Spinal cord (tissue), 10 donors: ENCODE data around the gene HECA. TPM values are rescaled to one million over a fixed set of nuclear protein-coding genes. Genes with fewer than 3 reads are reported as not detected.

Experiments used
- DNase-seq, 6 donors: peaks; one replicate each; pipeline versions ENCODE4 v3.0.0 to v3.0.0-alpha.2; 2013 to 2015; ENCODE audit warnings: low spot score in 6 of 6, low read depth in 4 of 6
- H3K27ac ChIP-seq: one replicate; pipeline ENCODE4 v1.5.1; 2013; ENCODE audit warnings: low read depth, low read length, control low read depth
- H3K27me3 ChIP-seq: one replicate; pipeline ENCODE4 v1.6.1; 2013; ENCODE audit warnings: low read length; ENCODE audit not compliant: control insufficient read depth, insufficient read depth
- H3K36me3 ChIP-seq: one replicate; pipeline ENCODE4 v1.6.1; 2013; ENCODE audit warnings: low read length; ENCODE audit not compliant: control insufficient read depth, insufficient read depth
- H3K4me1 ChIP-seq: one replicate; pipeline ENCODE4 v1.6.1; 2013; ENCODE audit warnings: low read length; ENCODE audit not compliant: control insufficient read depth, insufficient read depth
- H3K4me3 ChIP-seq: one replicate; pipeline ENCODE4 v1.5.1; 2013; ENCODE audit warnings: low read depth, low read length, control low read depth
- H3K9me3 ChIP-seq: one replicate; pipeline ENCODE4 v1.6.1; 2013; ENCODE audit warnings: low read length; ENCODE audit not compliant: control insufficient read depth, insufficient read depth
- WGBS: methylation state at CpG from one replicate; pipeline ENCODE4 v1.1.5; 2013; ENCODE audit warnings: missing lambda C conversion rate; ENCODE audit not compliant: insufficient coverage; 5-methylcytosine and 5-hydroxymethylcytosine counted together
- polyA plus RNA-seq, 2 donors: library from polyadenylated mRNA; unstranded; fragments of 120-200 nt; gene quantifications; one replicate each; pipeline ENCODE4 v1.2.1, GENCODE V29; 2013; ENCODE audit not compliant: insufficient read length in 2 of 2
- total RNA-seq, 2 donors: library from RNA; depleted of rRNA in 1 of 2; stranded (reverse); fragments of 120-200 nt in 1 of 2; fragments of >200 nt in 1 of 2; gene quantifications; one replicate each; pipeline versions ENCODE4 v1.2.3 to v1.2.4, GENCODE V29; 2013 to 2014
- donor health status: healthy.

HECA gene
- total and polyA plus RNA-seq, 4 donors, result 18.0 to 30.4 (median 21.9) TPM

DNA sequence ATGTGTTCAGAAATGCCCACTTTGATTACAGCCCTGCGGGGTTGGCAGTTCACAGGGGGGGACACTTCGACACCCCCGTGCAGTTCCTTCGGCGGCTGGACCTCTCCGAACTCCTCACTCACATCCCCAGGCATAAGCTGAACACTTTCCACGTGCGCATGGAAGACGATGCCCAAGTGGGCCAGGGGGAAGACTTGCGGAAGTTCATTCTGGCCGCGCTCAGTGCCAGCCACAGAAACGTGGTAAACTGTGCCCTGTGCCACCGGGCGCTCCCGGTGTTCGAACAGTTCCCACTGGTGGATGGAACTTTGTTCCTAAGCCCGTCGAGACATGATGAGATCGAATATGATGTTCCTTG is 32.1 kb downstream of the HECA start:
- 96% methylated on average over 12 of the region's 20 CpGs for WGBS
- no peaks in the 10 kb centered on the region for H3K4me1 ChIP-seq
- H3K36me3 ChIP-seq, result peaks cover 15% of the 10 kb centered on the region
- H3K4me3 ChIP-seq, result no peak overlapping the region
- no peaks in the 10 kb centered on the region for H3K27me3 ChIP-seq
- H3K27ac ChIP-seq, result no peak overlapping the region
- no peaks in the 10 kb centered on the region for H3K9me3 ChIP-seq
- DNase-seq, result no peak

DNA sequence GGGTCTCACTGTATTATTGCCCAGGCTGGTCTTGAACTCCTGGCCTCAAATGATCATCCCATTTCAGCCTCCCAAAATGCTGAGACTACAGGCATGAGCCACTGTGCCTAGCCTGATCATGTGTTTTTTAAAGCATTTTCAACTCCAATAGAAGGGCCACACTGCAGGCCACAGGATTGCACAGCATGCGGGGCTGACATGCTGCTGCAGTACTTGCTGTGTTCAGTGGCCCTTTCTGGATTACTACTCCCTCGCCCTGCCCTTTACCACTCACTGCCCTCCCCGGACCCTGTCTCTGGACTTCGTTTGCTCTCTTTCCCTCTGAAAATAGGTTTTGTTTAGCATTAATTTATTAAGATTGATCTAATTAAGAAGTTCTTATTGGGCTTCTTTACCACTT is 37.3 kb downstream of the HECA start:
- Histone ChIP-seq H3K4me1 (no peaks in the 10 kb centered on the region), H3K36me3 (peaks cover 2% of the 10 kb centered on the region), H3K27ac (no peak overlapping the region), H3K9me3 (no peaks in the 10 kb centered on the region), H3K4me3 (no peak overlapping the region), H3K27me3 (no peaks in the 10 kb centered on the region)
- WGBS, result 100% methylated on average over 1 of the region's 4 CpGs
- no peak for DNase-seq

DNA sequence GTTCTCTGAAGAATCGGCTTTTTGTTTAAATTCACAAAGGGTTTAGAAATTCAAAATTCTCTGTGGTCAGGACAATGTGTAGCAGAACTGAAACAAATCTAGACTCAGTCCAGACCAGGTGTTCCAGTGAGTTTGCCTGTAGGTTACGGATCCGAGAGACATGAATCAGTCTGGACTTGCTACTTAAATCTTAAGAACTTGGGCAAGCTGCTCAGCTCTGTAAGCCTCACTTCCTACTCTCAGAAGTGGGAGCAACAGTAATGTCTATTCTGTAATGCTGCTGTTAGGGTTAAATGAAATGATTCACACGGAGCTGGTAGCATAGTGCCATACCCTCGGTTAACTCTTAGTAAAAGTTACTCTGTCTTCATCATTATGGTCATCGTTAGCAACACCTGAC is 37.7 kb downstream of the HECA start:
- Histone ChIP-seq H3K27ac (no peak overlapping the region), H3K4me3 (no peak overlapping the region), H3K4me1 (no peaks in the 10 kb centered on the region), H3K27me3 (no peaks in the 10 kb centered on the region), H3K9me3 (no peaks in the 10 kb centered on the region), H3K36me3 (no peaks in the 10 kb centered on the region)
- DNase-seq, result no peak
- 90% methylated on average over 4 of the region's 6 CpGs for WGBS

DNA sequence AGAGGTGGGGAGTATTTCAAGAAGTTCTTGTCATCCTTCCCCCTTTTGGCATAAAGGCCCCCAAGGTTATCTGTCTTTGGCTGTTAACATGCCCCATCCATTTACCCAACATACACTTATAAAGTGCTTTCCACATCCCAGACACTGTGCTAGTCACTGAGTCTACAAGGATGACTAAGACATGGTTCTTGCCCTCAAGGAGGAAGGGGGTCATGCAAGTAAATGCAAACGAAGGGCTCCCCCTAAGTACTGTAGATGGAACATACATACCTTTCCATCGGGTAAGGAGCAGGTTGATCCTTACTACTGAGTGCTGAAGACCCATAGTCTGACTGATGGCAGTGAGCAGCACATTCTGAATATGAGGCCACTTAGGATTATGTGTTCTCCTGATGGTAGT is 38.3 kb downstream of the HECA start:
- DNase-seq, result no peak
- Histone ChIP-seq H3K4me1 (no peaks in the 10 kb centered on the region), H3K36me3 (no peaks in the 10 kb centered on the region), H3K9me3 (no peaks in the 10 kb centered on the region), H3K27me3 (no peaks in the 10 kb centered on the region), H3K27ac (no peak overlapping the region), H3K4me3 (no peak overlapping the region)
- WGBS, result 88% methylated on average over 2 of the region's 2 CpGs

DNA sequence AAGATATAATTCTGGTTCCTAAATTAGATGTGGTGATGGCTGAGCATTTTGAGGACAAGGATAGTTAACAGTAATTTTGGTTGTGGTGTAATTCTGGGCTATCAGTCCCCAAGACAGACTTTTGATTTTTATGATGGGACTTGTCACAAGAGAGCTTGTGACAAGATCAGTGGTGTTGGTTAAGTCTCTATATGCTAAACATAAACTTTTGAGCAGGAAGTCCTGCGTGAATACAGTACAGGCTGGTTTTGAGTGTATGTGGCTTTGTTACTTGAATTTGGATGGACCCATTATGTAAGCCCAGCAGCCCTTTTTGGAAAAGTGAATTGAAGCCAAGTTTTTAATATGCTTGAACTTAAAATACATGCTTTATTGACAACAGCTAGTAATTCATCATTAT is 38.9 kb downstream of the HECA start:
- WGBS, result 100% methylated on average over 1 of the region's 1 CpG
- Histone ChIP-seq H3K27ac (no peak overlapping the region), H3K36me3 (no peaks in the 10 kb centered on the region), H3K9me3 (no peaks in the 10 kb centered on the region), H3K4me3 (no peak overlapping the region), H3K27me3 (no peaks in the 10 kb centered on the region), H3K4me1 (no peaks in the 10 kb centered on the region)
- DNase-seq, result no peak

DNA sequence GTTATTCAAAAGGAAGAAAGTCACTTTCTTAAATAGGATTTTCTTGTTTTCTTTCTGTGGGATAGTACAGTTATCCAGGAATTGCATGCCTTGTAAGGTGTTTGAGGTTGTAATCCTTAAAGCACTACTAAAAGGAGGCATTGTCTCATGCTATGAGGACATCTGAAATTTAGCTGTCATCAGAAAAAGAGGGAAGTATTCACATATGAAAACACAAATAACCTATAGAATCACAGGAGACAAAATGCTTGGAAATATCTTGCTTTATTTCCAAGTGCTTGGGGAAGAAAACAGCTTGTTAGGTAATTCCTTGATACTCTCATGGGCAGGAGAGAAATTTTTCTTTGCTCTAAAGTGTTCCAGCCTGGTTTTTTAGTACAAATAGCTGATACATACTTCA is 40.1 kb downstream of the HECA start:
- no peaks in the 10 kb centered on the region for H3K4me1 ChIP-seq
- no peak overlapping the region for H3K4me3 ChIP-seq
- H3K36me3 ChIP-seq, result no peaks in the 10 kb centered on the region
- no peak for DNase-seq
- no peak overlapping the region for H3K27ac ChIP-seq
- no peaks in the 10 kb centered on the region for H3K9me3 ChIP-seq
- no peaks in the 10 kb centered on the region for H3K27me3 ChIP-seq

DNA sequence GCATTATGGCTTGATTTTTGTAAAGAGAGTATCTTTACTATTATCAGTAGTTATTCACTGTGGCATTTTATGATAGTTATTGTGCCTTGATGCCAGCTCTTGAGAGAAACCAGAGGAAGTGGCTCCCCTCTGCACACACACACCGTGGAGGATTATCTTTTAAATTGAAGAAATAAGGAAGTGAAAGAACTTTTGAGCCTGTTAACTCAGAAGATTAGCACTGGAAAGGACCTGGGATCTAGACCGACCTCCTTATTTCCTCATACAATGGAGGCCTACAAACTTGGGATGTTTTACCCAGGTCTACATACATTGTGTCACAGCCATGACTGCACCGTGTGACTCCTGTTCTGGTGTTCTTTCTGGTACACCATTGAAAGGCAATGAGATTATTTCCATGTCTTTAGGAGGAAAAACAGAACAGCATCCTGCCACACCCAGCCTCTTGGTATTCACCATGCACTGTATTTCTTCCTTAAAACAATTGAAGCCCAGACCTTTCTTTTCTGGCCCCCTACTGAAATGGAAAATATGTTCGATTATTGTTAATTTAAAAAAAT is 40.6 kb downstream of the HECA start:
- 70% methylated on average over 2 of the region's 4 CpGs for WGBS
- no peaks in the 10 kb centered on the region for H3K27me3 ChIP-seq
- H3K36me3 ChIP-seq, result no peaks in the 10 kb centered on the region
- H3K27ac ChIP-seq, result no peak overlapping the region
- H3K9me3 ChIP-seq, result no peaks in the 10 kb centered on the region
- DNase-seq, result no peak
- H3K4me3 ChIP-seq, result no peak overlapping the region
- no peaks in the 10 kb centered on the region for H3K4me1 ChIP-seq

DNA sequence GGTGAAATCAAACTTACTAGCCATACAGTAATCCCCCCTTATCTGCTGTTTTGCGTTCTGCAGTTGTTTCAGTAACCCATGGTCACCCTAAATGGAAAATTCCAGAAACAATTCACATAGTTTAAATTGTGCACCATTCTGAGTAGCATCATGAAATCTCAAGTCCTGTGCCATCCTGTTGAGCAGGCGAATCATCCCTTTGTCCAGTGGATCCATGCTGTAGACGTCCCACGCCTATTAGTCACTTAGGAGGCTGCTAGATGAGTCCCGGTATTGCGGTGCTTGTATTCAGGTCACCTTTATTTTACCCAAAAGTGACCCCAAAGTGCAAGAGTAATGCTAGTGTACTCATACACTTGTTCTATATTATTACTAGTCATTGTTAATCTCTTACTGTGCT is 46.4 kb downstream of the HECA start:
- no peaks in the 10 kb centered on the region for H3K9me3 ChIP-seq
- no peak for DNase-seq
- H3K4me3 ChIP-seq, result no peak overlapping the region
- H3K27ac ChIP-seq, result no peak overlapping the region
- H3K4me1 ChIP-seq, result no peaks in the 10 kb centered on the region
- H3K36me3 ChIP-seq, result no peaks in the 10 kb centered on the region
- H3K27me3 ChIP-seq, result no peaks in the 10 kb centered on the region
- WGBS, result 100% methylated on average over 4 of the region's 6 CpGs

DNA sequence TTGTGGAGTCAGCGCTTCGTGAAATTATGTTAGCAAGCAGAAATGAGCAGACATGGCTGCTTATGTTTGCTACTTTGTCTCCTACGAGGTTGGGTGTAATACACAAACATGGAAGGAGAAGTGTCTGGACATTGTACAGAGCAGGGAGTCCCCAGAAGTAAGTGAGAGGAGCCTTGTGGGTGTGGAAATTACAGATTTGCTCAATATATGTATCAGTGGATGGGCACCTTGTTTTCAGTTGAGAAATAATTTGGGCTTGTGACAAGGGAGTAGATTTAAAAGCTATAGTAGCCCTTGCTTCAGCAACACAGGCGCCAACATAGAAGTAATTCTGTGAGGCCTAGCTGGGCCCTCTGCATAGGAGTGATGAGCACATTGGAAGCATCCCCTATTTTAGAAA is 49.2 kb downstream of the HECA start:
- Histone ChIP-seq H3K36me3 (no peaks in the 10 kb centered on the region), H3K4me1 (no peaks in the 10 kb centered on the region), H3K9me3 (no peaks in the 10 kb centered on the region), H3K4me3 (no peak overlapping the region), H3K27ac (no peak overlapping the region), H3K27me3 (no peaks in the 10 kb centered on the region)
- WGBS, result 86% methylated on average over 3 of the region's 4 CpGs
- no peak for DNase-seq

DNA sequence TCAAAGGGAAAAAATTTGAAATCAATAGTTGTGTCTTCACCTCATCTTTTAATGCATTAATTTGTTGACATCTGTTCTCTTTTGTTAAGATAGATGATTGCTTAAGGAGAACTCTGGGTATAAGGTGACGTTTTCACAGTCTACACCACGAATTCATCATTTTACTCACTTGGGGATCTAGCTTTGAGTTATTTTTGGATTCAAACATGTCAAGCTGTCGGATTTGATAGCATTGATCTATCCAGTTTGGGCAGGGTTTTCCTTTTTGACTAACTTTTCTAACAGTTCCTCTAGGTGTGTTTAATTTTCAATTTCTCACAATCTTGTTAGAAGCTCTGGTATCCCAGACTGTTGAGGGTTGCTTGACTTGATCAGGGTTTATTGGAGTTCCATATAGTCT is 49.6 kb downstream of the HECA start:
- H3K4me1 ChIP-seq, result no peaks in the 10 kb centered on the region
- WGBS, result no CpG with 5 or more reads among the region's 3 CpGs
- H3K4me3 ChIP-seq, result no peak overlapping the region
- H3K27me3 ChIP-seq, result no peaks in the 10 kb centered on the region
- H3K27ac ChIP-seq, result no peak overlapping the region
- H3K9me3 ChIP-seq, result no peaks in the 10 kb centered on the region
- DNase-seq, result no peak
- no peaks in the 10 kb centered on the region for H3K36me3 ChIP-seq
